ENCODE results near the gene EIPR1.

EIPR1 gene

GRCh38 chr2:3173031-3173430, 204.6 kb downstream of the EIPR1 start:
- Histone ChIP-seq H3K4me1 (ENCODE audit: control insufficient read depth, insufficient read depth, low read length) (no peaks in the 10 kb centered on the region), H3K4me3 (ENCODE audit: insufficient read depth, low read depth, low read length) (no peak overlapping the region), H3K27me3 (ENCODE audit: control insufficient read depth, insufficient read depth, low read length, poor library complexity, severe bottlenecking) (no peaks in the 10 kb centered on the region), H3K36me3 (ENCODE audit: control insufficient read depth, insufficient read depth, low read length) (peaks cover 4% of the 10 kb centered on the region), H3K9me3 (ENCODE audit: control insufficient read depth, low read length) (no peaks in the 10 kb centered on the region), H3K27ac (ENCODE audit: insufficient read depth, low read depth, low read length, poor library complexity, severe bottlenecking) (no peak overlapping the region)
- WGBS, 2 experiments, result 96% methylated on average over 14 of the region's 14 CpGs

- Histone ChIP-seq H3K27ac (ENCODE audit: insufficient read depth, low read depth, low read length, poor library complexity, severe bottlenecking) (no peak overlapping the region), H3K9me3 (ENCODE audit: control insufficient read depth, low read length) (no peaks in the 10 kb centered on the region), H3K27me3 (ENCODE audit: control insufficient read depth, insufficient read depth, low read length, poor library complexity, severe bottlenecking) (no peaks in the 10 kb centered on the region), H3K4me1 (ENCODE audit: control insufficient read depth, insufficient read depth, low read length) (no peaks in the 10 kb centered on the region), H3K36me3 (ENCODE audit: control insufficient read depth, insufficient read depth, low read length) (peaks cover 4% of the 10 kb centered on the region), H3K4me3 (ENCODE audit: insufficient read depth, low read depth, low read length) (no peak overlapping the region)
- 94 to 97% methylated on average over 18 of the region's 18 CpGs for WGBS, 2 experiments
Observed at GRCh38 chr2:3172265-3172935, 205.2 kb downstream of the EIPR1 start.

DNA sequence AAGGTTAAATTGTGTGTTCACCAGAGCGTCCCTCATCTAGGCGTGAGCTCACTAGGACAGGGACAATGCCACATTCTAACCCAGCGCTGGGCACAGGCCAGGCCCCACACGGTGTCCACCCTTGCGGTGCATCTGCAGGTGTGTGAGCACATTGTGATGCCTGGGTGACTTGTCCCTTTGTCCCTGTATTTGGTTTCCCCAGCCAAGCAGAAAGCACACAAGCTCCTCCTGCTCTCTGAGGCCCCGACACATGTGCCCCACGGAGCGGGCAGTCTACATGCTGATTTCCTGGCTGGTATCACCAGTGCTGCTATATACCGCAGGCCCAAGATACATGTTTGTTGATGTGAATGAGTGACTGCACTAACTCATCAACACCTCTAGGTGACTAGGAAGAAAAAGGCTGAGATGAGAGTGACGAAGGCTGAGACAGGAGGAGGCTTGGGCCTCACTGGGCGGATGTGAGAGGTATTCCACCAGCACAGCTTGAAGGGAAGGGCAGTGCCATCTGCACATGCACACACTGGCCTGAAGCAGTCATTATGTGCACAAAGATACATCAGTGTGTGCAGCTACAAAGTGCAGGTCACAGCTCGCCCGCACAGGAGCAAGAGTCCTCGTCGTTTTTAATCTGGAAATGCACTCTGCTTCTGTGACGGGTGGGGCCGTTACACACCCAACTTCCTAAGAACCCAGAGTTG, 205.9 kb downstream of the EIPR1 start:
- no peak overlapping the region for H3K4me3 ChIP-seq (ENCODE audit: insufficient read depth, low read depth, low read length)
- no peak overlapping the region for H3K27ac ChIP-seq (ENCODE audit: insufficient read depth, low read depth, low read length, poor library complexity, severe bottlenecking)
- H3K4me1 ChIP-seq (ENCODE audit: control insufficient read depth, insufficient read depth, low read length), result no peaks in the 10 kb centered on the region
- H3K9me3 ChIP-seq (ENCODE audit: control insufficient read depth, low read length), result no peaks in the 10 kb centered on the region
- H3K36me3 ChIP-seq (ENCODE audit: control insufficient read depth, insufficient read depth, low read length), result peaks cover 4% of the 10 kb centered on the region
- 87 to 88% methylated on average over 17 of the region's 17 CpGs for WGBS, 2 experiments
- no peaks in the 10 kb centered on the region for H3K27me3 ChIP-seq (ENCODE audit: control insufficient read depth, insufficient read depth, low read length, poor library complexity, severe bottlenecking)

DNA sequence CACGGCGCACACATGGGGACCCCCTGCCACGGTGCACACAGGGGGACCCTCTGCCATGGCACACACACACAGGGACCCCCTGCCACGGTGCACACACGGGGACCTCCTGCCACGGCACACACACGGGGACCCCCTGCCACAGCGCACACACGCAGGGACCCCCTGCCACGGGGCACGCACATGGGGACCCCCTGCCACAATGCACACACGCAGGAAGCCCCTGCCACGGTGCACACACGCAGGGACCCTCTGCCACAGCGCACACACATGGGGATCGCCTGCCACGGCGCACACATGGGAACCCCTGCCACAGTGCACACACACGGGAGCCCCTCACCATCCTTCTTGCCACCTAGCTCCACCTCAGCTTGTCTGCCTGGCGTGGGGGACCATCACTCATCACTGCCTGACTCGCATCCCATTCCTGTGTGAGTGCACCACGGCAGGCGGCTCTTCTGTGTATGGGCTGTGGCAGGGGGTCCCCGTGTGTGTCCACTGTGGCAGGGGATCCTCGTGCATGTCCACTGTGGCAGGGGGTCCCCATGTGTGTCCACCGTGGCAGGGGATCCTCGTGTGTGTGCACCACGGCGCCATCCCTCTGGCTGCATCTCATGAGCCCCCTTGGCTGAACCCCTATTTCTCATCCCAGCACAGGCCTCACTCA, 206.7 kb downstream of the EIPR1 start:
- no peaks in the 10 kb centered on the region for H3K4me1 ChIP-seq (ENCODE audit: control insufficient read depth, insufficient read depth, low read length)

GRCh38 chr2:3169106-3169870, 208.3 kb downstream of the EIPR1 start:
- H3K9me3 ChIP-seq (ENCODE audit: control insufficient read depth, low read length), result no peaks in the 10 kb centered on the region
- no peaks in the 10 kb centered on the region for H3K27me3 ChIP-seq (ENCODE audit: control insufficient read depth, insufficient read depth, low read length, poor library complexity, severe bottlenecking)
- H3K36me3 ChIP-seq (ENCODE audit: control insufficient read depth, insufficient read depth, low read length), result peaks cover 4% of the 10 kb centered on the region
- H3K27ac ChIP-seq (ENCODE audit: insufficient read depth, low read depth, low read length, poor library complexity, severe bottlenecking), result no peak overlapping the region
- H3K4me1 ChIP-seq (ENCODE audit: control insufficient read depth, insufficient read depth, low read length), result no peaks in the 10 kb centered on the region
- no peak overlapping the region for H3K4me3 ChIP-seq (ENCODE audit: insufficient read depth, low read depth, low read length)
- WGBS, 2 experiments, result 81 to 83% methylated on average over 20 of the region's 20 CpGs

More for the DNA sequence above, 206.7 kb downstream of the EIPR1 start:
- H3K36me3 ChIP-seq (ENCODE audit: control insufficient read depth, insufficient read depth, low read length), result peaks cover 4% of the 10 kb centered on the region
- no peaks in the 10 kb centered on the region for H3K27me3 ChIP-seq (ENCODE audit: control insufficient read depth, insufficient read depth, low read length, poor library complexity, severe bottlenecking)
- H3K9me3 ChIP-seq (ENCODE audit: control insufficient read depth, low read length), result no peaks in the 10 kb centered on the region
- H3K27ac ChIP-seq (ENCODE audit: insufficient read depth, low read depth, low read length, poor library complexity, severe bottlenecking), result no peak overlapping the region
- no peak overlapping the region for H3K4me3 ChIP-seq (ENCODE audit: insufficient read depth, low read depth, low read length)
- WGBS, 2 experiments, result 89 to 92% methylated on average over 29 of the region's 29 CpGs

DNA sequence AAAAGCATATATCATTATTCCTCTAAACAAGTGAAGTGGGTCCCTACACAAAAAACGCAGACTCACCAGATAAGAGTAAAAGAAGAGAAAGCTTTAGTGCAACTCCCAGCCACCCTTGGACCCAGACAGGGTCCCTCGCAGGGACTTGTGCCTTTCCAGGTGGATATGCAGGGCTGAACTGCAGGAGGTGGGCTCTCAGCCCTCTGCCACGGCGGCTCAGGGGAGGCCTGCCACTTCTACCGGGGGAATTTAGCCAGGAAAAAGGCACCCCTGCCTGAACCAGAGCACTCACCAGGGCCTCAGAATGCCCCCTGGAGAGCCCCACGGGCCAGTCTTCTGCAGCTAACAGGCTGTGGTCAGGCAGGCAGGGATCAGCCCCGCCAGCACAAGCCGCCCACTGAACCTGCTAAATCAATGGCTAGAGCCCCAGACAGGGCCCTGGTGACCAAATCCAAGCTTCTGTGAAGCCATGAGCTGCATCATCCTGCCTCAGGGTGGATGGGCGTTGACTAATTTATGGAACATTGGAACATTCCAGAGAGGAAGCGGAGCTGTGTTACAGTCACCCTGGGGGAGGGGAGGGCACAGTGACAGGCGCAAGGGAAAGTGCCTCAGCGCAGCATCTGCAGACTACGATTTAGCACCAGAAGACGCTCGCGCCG, 209.3 kb downstream of the EIPR1 start:
- H3K27me3 ChIP-seq (ENCODE audit: control insufficient read depth, insufficient read depth, low read length, poor library complexity, severe bottlenecking), result no peaks in the 10 kb centered on the region
- no peaks in the 10 kb centered on the region for H3K4me1 ChIP-seq (ENCODE audit: control insufficient read depth, insufficient read depth, low read length)
- H3K9me3 ChIP-seq (ENCODE audit: control insufficient read depth, low read length), result no peaks in the 10 kb centered on the region
- no peak overlapping the region for H3K27ac ChIP-seq (ENCODE audit: insufficient read depth, low read depth, low read length, poor library complexity, severe bottlenecking)
- H3K36me3 ChIP-seq (ENCODE audit: control insufficient read depth, insufficient read depth, low read length), result peaks cover 4% of the 10 kb centered on the region
- H3K4me3 ChIP-seq (ENCODE audit: insufficient read depth, low read depth, low read length), result no peak overlapping the region
- 68% methylated on average over 17 of the region's 17 CpGs for WGBS, 2 experiments

DNA sequence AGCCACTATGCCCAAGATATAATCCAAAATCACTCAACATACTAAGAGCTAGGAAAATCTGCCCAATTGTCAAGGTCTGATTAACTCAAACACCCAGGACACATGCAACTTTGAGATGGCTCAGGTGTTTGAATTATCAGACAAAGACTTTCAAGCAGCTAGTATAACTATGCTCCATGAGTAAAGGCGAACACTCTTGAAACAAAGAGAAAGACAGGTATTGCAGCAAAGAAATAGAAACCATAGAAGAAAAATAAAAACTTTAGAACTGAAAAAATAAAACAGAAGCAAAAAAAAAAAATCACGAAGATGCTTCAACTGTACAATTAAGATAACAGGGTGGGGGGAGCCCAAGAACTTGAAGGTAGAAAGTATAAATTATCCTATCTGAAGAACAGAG, 214.2 kb downstream of the EIPR1 start:
- WGBS, 2 experiments, result 94 to 100% methylated on average over 2 of the region's 2 CpGs
- no peaks in the 10 kb centered on the region for H3K4me1 ChIP-seq (ENCODE audit: control insufficient read depth, insufficient read depth, low read length)
- H3K27ac ChIP-seq (ENCODE audit: insufficient read depth, low read depth, low read length, poor library complexity, severe bottlenecking), result no peak overlapping the region
- H3K27me3 ChIP-seq (ENCODE audit: control insufficient read depth, insufficient read depth, low read length, poor library complexity, severe bottlenecking), result no peaks in the 10 kb centered on the region
- no peaks in the 10 kb centered on the region for H3K9me3 ChIP-seq (ENCODE audit: control insufficient read depth, low read length)
- no peaks in the 10 kb centered on the region for H3K36me3 ChIP-seq (ENCODE audit: control insufficient read depth, insufficient read depth, low read length)
- H3K4me3 ChIP-seq (ENCODE audit: insufficient read depth, low read depth, low read length), result no peak overlapping the region

GRCh38 chr2:3162442-3163077, 215.1 kb downstream of the EIPR1 start:
- no peaks in the 10 kb centered on the region for H3K9me3 ChIP-seq (ENCODE audit: control insufficient read depth, low read length)
- no peaks in the 10 kb centered on the region for H3K4me1 ChIP-seq (ENCODE audit: control insufficient read depth, insufficient read depth, low read length)
- WGBS, 2 experiments, result 92 to 95% methylated on average over 6 of the region's 6 CpGs
- H3K27ac ChIP-seq (ENCODE audit: insufficient read depth, low read depth, low read length, poor library complexity, severe bottlenecking), result no peak overlapping the region
- H3K27me3 ChIP-seq (ENCODE audit: control insufficient read depth, insufficient read depth, low read length, poor library complexity, severe bottlenecking), result no peaks in the 10 kb centered on the region
- H3K36me3 ChIP-seq (ENCODE audit: control insufficient read depth, insufficient read depth, low read length), result no peaks in the 10 kb centered on the region
- H3K4me3 ChIP-seq (ENCODE audit: insufficient read depth, low read depth, low read length), result no peak overlapping the region

DNA sequence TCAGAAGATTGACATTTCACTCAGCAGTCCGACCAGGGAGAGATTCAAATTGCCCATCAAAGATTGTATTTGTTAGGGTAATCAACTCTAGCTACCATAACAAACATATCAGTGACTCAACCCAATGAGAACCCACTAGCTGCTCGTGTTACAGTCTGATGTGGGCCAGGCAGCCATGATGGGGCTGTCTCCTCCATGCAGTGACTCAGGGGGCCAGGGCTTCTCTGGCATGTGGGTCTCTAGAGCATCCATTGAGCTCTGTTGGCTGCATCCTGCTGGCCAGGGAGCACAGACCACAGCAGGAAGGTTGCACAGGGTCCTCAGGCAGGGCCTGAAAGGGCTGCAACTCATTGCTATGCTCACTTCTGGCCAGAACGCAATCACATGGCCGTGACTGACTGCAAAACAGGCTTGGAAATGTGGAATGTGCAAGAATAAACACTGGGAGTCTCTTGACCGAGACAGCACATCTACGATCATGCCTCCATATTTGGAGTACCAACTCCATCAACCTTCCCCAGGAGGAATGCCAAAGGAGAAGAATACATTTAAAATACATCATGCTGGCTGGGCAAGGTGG, 216.8 kb downstream of the EIPR1 start:
- WGBS, 2 experiments, result 96% methylated on average over 5 to 6 of the region's 6 CpGs
- Histone ChIP-seq H3K27ac (ENCODE audit: insufficient read depth, low read depth, low read length, poor library complexity, severe bottlenecking) (no peak overlapping the region), H3K27me3 (ENCODE audit: control insufficient read depth, insufficient read depth, low read length, poor library complexity, severe bottlenecking) (no peaks in the 10 kb centered on the region)

More for the DNA sequence above, 216.8 kb downstream of the EIPR1 start:
- H3K4me3 ChIP-seq (ENCODE audit: insufficient read depth, low read depth, low read length), result no peak overlapping the region
- H3K36me3 ChIP-seq (ENCODE audit: control insufficient read depth, insufficient read depth, low read length), result no peaks in the 10 kb centered on the region
- H3K4me1 ChIP-seq (ENCODE audit: control insufficient read depth, insufficient read depth, low read length), result no peaks in the 10 kb centered on the region
- no peaks in the 10 kb centered on the region for H3K9me3 ChIP-seq (ENCODE audit: control insufficient read depth, low read length)

Measured in ectodermal cell (in vitro differentiated cells).